HG03103 (cell line): ENCODE measurements around the gene CIAO1.
"Not testable (repeated sequence)": the region's sequence is repeated elsewhere in the genome, so short reads cannot be mapped to it uniquely, and the experiment has no call there.

Source experiments
- ATAC-seq: cut with Tn5 transposase; IDR thresholded peaks from one replicate; pipeline ENCODE4 v1.9.1; 2021; ENCODE audit warnings: low read depth; ENCODE audit not compliant: unreplicated experiment

Gene CIAO1

DNA sequence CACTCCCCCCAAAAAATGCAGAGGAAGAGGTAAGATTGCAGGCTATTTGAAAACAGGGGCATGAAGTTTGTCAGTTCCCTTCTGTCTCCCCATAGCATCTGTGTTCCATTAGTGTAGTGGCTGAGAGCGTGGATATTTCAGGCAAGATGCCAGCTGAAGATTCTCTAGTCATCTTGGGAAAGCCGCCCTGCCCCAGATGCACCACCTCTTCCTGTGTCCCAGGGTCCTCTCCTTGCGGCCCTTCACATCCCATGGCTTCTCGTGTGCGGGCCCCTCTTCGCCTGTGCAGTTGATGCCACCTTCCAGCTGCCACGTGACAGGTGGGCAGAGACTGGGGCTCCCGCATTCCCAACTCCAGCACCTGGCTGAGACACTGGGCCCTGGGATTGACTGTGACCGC lies 16.4 kb upstream of the CIAO1 start:
- ATAC-seq = no peak

DNA sequence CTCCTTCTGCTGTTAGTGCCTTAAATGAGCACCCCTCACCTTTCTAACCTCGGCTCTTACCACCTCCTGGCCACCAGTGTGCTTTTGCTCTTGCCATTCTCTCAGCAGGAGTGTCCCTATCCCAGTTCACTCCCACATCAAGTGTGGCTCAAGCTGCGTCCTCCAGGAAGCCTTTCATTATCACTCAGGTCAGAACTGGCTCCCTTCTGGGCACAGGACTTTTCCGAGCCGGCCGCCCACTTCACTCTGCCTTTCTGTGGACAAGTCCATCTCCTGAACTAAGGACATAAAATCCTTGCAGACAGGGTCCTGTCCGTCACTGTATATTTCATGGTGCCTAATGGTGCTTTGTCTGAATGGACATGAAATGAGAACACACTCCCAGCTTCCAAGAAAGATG lies 15.8 kb upstream of the CIAO1 start:
- no peak for ATAC-seq

DNA sequence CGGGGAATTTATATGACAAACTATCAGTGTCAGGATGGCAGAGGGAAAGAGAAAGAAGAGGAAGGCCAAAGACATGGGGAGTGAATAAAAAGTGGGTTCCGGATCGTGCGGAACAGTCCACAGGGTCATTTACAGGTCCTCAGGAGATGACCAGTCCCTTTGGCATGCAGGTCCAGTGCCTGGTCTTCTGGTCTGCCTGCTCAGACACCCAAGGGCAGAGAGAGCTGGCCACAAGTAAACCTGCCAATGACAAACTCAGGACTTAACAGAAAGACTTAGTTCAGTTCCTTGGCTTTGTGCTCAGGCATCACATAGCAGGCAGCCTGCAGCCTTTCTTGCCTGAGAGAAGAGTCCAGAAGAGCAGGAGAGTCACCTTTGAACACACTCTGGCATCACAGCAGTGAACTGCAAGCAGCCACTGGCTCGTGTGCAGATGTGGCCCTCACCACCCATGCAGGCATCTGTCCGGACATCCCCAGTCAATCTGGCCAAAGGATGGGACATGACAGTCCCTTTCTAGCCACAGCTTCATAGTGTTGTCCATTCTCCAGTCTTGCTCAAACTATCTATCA lies 14.2 kb upstream of the CIAO1 start:
- no peak for ATAC-seq

DNA sequence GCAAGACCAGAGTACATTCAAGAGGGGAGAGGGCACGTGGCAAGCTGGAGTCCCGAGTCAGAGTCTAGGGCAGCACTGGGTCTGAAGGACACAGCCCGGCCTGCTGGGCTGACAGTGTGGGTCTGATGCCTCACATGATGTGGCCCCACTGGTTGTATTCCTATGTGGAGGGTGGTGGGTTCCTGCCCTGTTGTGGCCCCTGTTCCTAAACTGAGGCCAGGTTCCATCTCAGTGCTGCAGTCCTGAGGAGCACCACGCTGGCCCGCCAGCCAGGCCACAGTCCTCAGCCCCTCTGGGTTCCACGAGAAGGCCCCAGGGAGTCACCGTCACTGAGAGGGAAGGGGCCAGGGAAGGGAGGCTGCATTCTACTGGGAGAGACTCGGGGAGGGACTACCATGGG lies 13.5 kb upstream of the CIAO1 start:
- ATAC-seq = no peak

DNA sequence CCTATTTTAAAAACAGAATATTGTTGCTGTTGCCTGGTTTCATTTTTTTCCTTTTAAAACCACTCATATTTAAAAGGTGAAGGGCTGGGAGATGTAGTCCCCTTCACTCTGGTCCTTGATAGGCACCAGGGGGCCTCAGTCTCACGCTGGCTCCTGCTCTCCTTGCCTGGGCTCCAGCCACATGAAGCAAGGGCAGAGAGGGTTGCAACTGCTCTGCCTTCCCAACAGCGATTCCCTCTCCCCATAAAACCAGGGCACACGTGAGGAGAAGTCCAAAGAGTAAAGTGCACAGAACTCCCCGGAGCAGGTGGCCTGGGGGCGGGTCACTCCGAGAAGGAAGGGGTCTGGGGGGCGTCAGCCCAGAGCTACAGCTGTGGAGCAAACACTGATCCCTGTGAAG lies 13.0 kb upstream of the CIAO1 start:
- ATAC-seq = no peak

DNA sequence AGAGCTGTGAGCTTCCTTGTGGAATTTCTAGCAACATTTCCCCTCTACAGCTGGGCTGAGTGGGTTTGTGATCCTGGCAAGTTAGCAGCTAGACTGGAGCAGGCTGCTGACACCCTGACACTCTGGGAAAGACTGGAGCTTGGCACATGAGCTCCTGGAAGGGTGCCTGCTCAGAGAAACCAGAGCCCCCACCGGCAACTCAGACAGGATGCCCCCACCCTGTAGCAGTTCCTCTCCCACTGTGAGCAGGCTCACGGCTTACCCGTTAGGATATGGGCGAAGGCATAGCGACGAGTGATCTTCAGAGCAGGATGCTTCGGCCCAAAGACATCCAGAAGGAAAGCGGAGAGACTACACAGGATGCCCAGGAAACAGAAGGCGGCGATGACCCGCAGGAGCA lies 11.5 kb upstream of the CIAO1 start:
- ATAC-seq = no peak

DNA sequence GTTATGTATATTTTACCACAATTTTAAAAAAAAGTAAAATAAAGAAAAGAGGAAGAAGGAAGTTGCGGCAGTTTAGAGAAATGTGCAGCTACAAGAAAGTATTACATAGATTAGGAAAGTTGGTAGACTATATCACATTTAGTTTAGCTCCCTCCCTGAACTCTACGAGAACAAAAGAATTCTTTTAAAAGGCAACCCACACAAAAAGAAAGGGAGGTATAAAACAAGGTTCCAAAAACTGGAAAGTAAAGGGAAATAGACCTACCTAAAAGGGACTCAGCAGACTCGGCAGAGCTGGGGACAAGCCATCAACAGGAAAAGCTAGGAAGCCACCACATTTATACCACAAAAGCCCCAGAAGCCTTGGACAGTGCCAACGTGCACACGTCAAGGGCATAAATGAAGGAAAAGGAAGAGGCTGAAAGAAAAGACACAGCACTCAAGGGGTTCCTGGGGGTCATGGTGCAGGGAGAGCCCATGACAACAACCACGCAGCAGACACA lies 9.4 kb upstream of the CIAO1 start:
- no peak for ATAC-seq

DNA sequence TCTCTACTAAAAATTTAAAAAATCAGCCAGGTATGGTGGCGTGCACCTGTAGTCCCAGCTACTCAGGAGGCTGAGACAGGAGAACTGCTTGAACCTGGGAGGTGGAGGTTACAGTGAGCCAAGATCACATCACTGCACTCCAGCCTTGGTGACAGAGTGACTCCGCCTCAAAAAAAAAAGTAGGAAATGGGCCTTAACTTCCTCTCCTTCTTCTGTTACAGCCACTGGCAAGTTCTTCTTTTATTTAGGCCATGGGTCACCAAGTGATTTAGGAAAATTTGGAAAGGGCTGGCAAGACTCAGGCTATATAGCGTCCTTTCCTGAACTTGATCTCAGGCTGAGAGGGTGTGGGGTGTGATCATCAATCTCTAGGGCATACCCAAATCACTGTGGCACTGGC lies 8.3 kb upstream of the CIAO1 start:
- ATAC-seq = not testable (repeated sequence)

DNA sequence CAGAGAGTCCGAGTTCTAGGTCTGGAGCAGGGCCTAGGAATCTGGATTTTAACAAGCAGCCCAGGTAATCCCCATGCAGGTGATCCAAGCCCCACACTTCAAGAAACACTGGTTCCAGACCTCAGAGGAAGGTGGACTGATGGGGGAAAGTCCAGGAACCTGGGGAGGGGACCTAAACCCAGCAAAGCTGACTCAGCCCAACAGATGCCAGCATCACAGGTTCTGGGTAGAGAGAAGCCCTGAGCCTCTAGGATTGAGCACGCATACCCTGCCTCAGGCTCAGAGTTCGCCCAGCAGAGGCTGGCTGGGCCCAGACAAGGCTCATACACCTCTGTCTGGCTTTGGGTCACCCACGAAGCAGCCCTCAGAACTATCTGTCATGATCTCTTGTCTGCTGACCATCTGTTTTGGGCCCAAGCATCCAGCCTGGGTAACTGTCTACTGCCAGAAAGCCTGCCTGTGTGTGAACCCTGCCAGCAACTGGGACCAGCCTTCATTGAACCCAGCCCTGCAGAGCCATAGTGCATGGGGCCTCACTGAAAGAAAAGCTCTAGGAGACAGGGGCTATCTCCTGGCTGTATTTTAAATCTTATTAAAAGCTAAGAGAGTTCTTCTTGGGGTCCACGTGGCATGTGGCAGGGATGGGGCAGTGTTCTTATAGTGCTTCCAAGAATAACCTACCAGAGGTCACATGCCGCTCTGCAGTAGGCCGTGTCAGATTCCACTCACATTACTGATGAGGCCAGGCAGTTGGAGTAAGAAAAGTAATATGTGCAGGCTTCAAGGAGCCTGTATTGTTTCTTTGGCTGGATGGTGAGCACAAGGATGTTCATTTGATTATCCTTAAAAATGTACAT lies 7.6 kb upstream of the CIAO1 start:
- no peak for ATAC-seq

DNA sequence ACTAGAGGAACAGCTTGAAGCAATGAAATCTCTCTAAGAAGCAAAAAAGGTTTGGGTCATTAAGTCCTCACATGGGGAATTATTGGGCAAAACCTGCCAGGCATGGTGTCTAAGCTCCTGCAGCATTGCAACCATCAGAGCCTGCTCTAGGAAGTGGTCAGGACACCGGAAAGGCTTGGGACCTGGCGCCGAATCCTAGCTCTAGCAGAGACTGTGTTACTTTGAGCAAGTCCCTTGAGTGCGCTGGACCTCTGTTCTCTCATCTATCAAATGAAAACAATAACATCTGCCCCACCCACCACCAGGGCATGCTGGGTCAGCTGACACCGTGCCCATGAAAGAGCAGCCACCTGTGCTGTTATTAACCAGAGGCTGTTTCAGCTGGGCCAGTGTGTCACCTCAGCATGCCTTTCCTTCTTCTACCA lies 6.5 kb upstream of the CIAO1 start:
- ATAC-seq = no peak

DNA sequence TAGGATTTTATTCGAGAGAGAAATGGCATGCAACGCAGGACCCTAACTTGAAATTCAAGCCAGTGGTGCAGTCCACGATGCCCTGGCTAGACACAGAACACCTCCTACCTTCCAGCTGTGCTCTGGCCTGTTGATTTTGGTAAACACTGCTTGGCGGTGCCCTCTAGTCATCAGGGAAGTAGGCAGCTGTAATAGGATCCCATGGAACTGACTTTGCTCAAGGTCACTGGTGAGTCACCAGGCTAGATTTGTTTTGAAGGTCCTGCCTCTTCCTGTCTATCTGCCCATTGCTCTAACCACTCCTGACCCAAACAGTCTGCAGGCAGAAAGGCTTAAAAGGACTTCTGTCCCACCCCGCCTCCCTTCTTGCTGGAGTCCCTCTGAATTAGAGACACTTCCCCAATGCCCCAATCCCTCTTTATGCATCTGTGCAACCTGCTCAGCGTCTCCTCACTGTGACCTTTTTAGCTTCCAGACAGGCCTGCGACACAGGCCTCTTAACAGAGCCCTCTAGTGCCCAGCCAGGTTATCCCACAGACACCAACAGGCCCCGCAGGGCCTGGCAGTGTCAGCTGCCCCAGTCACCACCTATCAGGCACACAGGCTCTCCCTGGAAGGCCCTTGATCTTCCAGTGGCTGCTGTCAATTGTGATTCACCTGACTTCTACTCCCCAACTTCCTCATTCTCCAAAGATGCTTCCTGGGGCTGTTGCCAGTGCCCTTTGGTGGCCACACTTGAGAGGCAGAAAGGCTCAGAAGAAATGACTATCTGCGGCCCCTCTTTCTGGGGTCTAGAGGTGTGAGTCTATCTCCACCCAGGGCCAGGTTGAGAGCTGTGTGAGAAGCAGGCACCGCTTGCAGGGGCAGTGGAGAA lies 5.4 kb upstream of the CIAO1 start:
- no peak for ATAC-seq

DNA sequence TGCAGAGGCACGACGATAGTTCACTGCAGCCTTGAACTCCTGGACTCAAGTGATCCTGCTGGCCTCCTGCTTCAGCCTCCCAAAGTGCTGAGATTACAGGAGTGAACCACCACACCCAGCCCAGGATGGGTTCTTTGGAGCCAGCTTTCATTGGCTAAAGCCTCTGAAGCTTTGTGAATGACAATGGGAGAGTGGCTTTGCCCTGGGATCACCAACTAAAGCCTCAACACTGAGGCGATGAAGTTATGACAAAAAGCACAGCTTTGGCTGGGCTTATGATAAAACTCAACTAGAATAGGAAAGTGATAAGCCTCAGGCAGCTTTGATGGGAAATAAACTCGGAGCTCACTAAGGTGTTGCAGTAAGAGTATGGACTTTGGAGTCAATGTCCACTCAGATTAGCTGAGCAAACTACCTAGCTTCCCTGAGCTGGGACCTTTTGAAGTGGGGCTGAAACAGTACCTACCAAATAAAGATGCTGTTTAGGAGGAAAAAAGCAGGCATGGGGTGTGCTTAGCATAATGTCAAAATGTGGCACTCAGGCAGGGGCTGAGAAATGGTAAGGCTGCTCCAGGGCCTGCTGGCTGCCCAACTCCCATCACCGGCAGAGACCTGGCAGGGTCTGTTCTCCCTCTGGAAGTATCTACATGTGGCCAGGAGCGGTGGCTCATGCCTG lies 4.6 kb upstream of the CIAO1 start:
- ATAC-seq = no peak

DNA sequence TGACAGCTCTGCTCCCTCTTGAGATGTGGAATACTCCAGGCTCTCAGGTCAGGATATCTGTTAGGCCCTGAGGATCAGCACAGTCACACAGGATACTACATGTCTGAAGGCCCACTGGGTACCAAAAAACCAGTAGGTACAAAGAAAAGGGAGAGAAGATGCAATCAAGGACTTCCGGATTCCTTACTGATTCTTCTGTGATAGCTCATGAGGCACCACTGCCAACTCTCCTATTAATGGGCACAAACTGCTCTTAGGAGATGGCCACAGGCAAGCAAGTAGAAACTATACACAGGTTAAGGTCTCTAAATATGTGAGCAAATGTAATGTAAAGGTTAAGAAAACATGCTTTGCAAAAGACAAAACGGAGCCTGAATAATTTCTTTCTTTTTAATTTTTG lies 3.7 kb upstream of the CIAO1 start:
- ATAC-seq = no peak

DNA sequence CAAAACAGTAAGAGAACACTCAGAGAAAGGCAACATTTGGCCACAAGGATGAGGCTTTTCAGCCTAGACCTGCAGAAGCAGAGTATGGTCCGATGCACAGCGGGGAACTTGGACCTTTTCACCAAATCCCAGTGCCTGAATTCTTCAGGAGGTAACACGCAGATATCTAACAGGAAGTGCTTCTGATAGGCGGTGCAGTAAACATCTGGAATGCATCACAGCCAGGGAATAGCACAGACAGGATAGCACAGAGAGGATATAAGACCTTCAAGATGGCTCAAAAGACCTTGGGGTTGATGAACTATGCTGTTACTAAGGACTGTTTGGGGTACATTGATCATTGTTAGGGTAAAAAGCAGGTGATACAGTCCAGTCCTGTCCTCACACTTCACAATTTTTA lies 1.9 kb upstream of the CIAO1 start:
- ATAC-seq = no peak

DNA sequence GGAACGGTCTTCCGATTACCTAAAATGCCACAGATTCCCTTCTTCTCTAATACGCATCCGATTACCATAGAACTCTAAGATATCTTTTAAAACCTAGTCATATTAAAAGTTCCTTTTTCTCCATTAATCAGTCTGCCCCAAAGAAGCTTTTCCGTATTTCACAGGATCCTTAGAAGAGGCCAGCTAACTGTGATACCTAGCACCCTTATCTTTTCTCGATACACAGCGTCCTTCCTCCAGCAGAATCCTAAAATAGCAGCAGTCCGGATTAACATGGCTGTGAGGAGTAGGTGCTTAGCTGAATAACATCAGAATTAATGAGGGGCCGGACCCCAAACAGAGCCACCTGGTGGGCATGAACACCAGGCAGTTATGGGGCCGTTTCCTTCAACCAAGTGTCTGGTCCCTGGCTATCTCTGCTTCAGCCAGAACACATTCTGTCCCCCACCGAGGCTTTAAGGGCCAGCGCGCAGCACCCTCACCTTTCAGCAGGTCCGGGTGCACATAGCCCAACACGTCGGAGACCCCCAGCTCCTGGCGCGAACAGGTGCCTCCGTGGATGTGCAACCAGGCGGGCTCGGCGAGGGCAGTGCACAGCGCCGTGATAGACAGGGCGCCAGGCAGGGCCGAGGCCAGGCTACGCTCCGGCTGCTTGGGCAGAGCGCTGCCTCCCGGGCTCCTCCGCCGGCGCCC lies 1.2 kb upstream of the CIAO1 start:
- ATAC-seq = no peak

DNA sequence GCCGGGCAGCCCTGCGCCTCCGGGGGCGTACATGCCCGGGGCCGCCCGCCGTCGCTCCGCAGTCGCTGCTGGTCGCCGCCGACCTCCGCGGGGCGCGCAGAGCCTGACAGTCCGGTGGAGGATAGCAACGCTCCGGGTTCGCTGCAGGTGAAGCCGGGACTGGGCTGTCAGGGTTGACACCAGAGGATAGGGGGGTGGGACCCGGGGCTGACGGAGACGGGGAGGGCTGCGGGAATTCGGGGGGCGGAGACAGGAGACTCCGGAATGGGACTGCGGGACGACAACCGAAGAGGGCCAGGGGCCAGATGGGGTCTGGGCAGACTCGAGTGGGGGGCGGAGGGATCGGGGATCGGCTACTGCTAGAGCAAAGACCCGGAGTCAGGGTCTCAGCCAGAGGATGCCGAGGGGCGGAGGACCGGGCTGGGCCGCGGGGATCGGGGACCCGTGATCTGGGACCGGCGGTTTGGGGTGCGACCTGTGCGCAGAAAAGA lies 631 bp upstream of the CIAO1 start:
- ATAC-seq = peak; percentile 1

DNA sequence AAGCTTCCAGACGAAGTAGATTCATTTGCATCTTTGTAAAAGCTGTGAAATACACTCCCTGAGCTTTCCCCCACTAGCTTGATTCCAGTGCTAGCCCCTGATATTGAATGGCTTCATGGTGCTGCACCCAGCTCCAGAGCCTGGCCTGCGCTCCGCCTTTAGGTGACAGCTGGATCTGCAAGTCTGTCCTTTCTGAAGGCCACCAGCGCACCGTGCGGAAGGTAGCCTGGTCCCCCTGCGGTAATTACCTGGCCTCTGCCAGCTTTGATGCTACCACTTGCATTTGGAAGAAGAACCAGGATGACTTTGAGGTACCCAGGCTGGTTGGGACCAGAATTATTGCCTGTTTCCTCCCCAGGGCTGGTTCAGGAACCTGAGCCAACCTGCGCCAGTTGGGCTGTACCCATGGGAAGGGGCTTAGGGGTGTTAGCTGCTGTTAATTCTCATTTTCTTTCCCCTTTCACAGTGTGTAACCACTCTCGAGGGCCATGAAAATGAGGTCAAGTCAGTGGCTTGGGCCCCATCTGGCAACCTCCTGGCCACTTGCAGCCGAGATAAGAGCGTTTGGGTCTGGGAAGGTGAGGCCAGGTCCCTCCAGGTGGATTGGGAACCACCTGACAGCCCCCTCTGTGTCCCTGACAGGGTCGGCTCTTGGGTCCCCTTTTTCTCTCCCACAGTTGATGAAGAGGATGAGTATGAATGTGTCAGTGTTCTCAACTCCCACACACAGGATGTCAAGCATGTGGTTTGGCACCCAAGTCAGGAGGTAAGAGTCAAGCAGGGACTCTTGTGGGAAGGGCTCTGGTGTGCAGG lies 1.3 kb downstream of the CIAO1 start:
- ATAC-seq = no peak

DNA sequence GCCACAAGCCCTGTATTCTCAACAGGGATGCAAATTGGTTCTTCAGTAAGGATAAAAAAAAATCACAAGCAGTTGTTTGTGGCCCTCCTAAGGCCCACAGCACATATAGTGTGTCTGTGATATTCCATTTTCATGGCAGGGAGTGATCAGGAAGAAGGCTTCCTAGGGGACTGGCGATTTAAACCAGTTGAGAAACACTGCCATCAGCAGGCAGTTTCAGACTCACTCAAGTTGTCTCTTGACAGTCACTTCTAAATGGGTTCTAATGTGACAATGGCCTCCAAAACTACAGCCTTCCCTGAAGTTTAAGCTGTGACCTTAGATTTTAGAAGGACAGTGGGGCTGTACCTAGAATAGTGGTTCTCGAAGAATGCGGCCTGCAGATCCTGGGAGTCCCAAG lies 6.0 kb downstream of the CIAO1 start:
- ATAC-seq = no peak

DNA sequence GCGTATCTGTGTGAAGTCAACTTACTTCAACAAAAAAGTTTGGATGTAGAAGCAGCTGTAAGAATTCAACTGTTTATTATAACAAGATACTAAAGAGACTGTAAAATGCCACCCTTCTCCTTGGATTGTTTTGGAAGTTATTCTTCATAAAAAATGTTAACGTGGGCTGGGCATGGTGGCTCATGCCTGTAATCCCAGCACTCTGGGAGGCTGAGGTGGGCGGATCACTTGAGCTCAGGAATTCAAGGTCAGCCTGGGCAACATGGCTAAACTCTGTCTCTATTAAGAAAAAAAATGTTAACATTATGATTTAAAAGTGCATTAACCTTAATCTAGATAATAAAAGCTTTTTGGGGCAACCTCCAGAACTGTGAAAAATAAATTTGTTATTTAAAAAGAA lies 7.7 kb downstream of the CIAO1 start:
- no peak for ATAC-seq
